Vagina (tissue), 2 donors: ENCODE results near the gene INSR.

ENCODE experiments used
- POLR2AphosphoS5 ChIP-seq, 2 donors: sonication (generic); formaldehyde crosslinking; IDR thresholded peaks; one replicate each; pipeline ENCODE4 v1.9.0; 2017; ENCODE audit warnings: antibody characterized with exemption in 2 of 2, mild to moderate bottlenecking in 2 of 2, low read depth in 1 of 2; ENCODE audit not compliant: insufficient read depth in 1 of 2
- TF ChIP-seq, protein P1 (sequence below), 3 experiments: fragments of 450-650 bp in 2 of 3; fragments of 200-600 bp in 1 of 3; sonication (generic) in 1 of 3; IDR thresholded peaks; one replicate each; pipeline ENCODE4 v1.5.1; 2017 to 2019; ENCODE audit warnings: antibody characterized with exemption in 3 of 3, mild to moderate bottlenecking in 2 of 3, moderate library complexity in 2 of 3

DNA sequence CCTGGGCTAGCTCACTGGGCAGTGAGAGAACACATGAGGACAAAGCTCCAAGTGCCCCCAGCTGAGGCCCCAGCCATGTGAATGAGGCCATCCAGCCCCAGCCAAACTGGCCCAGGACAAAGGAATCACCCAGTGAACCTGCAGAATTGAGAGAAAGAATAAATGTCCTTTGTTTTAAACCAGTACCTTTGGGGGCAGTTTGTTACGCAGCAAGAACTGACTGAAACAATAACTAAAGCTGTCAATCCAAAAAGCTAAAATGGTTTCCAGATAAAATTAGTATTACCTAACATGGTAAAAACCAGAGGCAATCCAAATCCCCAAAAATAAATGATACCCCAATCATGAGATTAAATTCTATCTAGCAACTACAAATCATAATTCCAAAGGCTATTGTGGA, 155.1 kb downstream of the INSR start:
- TF ChIP-seq, protein P1, sequence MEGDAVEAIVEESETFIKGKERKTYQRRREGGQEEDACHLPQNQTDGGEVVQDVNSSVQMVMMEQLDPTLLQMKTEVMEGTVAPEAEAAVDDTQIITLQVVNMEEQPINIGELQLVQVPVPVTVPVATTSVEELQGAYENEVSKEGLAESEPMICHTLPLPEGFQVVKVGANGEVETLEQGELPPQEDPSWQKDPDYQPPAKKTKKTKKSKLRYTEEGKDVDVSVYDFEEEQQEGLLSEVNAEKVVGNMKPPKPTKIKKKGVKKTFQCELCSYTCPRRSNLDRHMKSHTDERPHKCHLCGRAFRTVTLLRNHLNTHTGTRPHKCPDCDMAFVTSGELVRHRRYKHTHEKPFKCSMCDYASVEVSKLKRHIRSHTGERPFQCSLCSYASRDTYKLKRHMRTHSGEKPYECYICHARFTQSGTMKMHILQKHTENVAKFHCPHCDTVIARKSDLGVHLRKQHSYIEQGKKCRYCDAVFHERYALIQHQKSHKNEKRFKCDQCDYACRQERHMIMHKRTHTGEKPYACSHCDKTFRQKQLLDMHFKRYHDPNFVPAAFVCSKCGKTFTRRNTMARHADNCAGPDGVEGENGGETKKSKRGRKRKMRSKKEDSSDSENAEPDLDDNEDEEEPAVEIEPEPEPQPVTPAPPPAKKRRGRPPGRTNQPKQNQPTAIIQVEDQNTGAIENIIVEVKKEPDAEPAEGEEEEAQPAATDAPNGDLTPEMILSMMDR (IDR thresholded peaks at IDR 0.05): no peak
- no peak for TF ChIP-seq POLR2AphosphoS5 (IDR thresholded peaks at IDR 0.05; ENCODE audit: insufficient read depth in 1 of 2, low read depth in 1 of 2)
